CD4-positive, alpha-beta T cell (primary cell): ENCODE measurements around the gene TNNT2. TPM values are rescaled to one million over a fixed set of nuclear protein-coding genes. Genes with fewer than 3 reads are reported as not detected.
A peak's percentile ranks its signal among the peaks of the same experiment; 100 is the strongest.

Source experiments
- ATAC-seq: fragments of 200-7000 bp; cut with Tn5 transposase; one replicate; pipeline ENCODE4 v1.10.0; 2022; ENCODE audit warnings: mild to moderate bottlenecking; ENCODE audit not compliant: poor library complexity
- CTCF ChIA-PET: fragments of 350-600 bp; sonication (Branson Sonifier 250); formaldehyde crosslinking; loops from one replicate; lab custom pipeline; 2021; ENCODE audit warnings: antibody characterized with exemption, inconsistent platforms; lab: Charles Lee
- POLR2A ChIA-PET: fragments of 350-600 bp; sonication (Branson Sonifier 250); formaldehyde crosslinking; loops from one replicate; lab custom pipeline; 2021; ENCODE audit warnings: antibody characterized with exemption, inconsistent platforms; lab: Charles Lee
- DNase-seq, 14 experiments: peaks; one replicate each; pipeline ENCODE4 v3.0.0-alpha.2; 2013 to 2020; ENCODE audit warnings: mixed read lengths in 2 of 14
- H3K27ac ChIP-seq, 2 donors: one replicate each; pipeline versions ENCODE4 v1.5.1 to v1.7.0; 2013; ENCODE audit warnings: low read length in 2 of 2, low read depth in 1 of 2, mild to moderate bottlenecking in 1 of 2
- H3K27me3 ChIP-seq, 2 experiments: 1 replicate in 1 of 2; 2 replicates in 1 of 2; pipeline versions ENCODE4 v1.6.1 to v1.7.0; 2013; ENCODE audit warnings: low read length in 2 of 2, control low read depth in 1 of 2, mild to moderate bottlenecking in 1 of 2, moderate library complexity in 1 of 2; ENCODE audit not compliant: insufficient read depth in 2 of 2, control insufficient read depth in 1 of 2
- H3K36me3 ChIP-seq: one replicate; pipeline ENCODE4 v1.6.1; 2013; ENCODE audit warnings: low read length, control low read depth; ENCODE audit not compliant: insufficient read depth
- H3K4me1 ChIP-seq: one replicate; pipeline ENCODE4 v1.6.1; 2013; ENCODE audit warnings: low read length, control low read depth; ENCODE audit not compliant: insufficient read depth
- H3K4me3 ChIP-seq: one replicate; pipeline ENCODE4 v1.5.1; 2013; ENCODE audit warnings: mild to moderate bottlenecking, low read length, moderate library complexity
- H3K9me3 ChIP-seq, 2 experiments: 1 replicate in 1 of 2; 2 replicates in 1 of 2; pipeline versions ENCODE4 v1.6.1 to v1.7.0; 2013; ENCODE audit warnings: low read length in 2 of 2, mild to moderate bottlenecking in 2 of 2, control low read depth in 1 of 2, moderate library complexity in 1 of 2; ENCODE audit not compliant: control insufficient read depth in 1 of 2, insufficient read depth in 1 of 2
- H3K27ac Mint-ChIP-seq: one replicate; pipeline ENCODE4 v1.8.0; 2020; ENCODE audit warnings: mixed read lengths
- H3K27me3 Mint-ChIP-seq: one replicate; pipeline ENCODE4 v1.8.0; 2021; ENCODE audit warnings: mixed read lengths
- H3K36me3 Mint-ChIP-seq: one replicate; pipeline ENCODE4 v1.8.0; 2021; ENCODE audit warnings: low read depth, mixed read lengths
- H3K4me1 Mint-ChIP-seq: one replicate; pipeline ENCODE4 v1.8.0; 2021; ENCODE audit warnings: low read depth, mixed read lengths
- H3K4me3 Mint-ChIP-seq: one replicate; pipeline ENCODE4 v1.8.0; 2020; ENCODE audit warnings: mild to moderate bottlenecking, mixed read lengths
- H3K9me3 Mint-ChIP-seq: one replicate; pipeline ENCODE4 v1.8.0; 2020; ENCODE audit warnings: mixed read lengths
- CTCF ChIP-seq: fragments of 200-600 bp; IDR thresholded peaks from one replicate; pipeline ENCODE4 v1.8.0; 2022; ENCODE audit warnings: antibody characterized with exemption, mild to moderate bottlenecking
- intact Hi-C, 2 experiments: fragments of 100-400 bp; cut with DNase I in 1 of 2; cut with micrococcal nuclease in 1 of 2; formaldehyde crosslinking; loops; one replicate each; pipeline versions ENCODE4 v1.15.1 to v1.9.0; 2023 to 2025; cut with DNase I, micrococcal nuclease
- total RNA-seq, 174 experiments: library from RNA in 2 of 174; stranded (reverse) in 2 of 174; gene quantifications; one replicate each; pipeline ENCODE4 v1.2.3 and lab custom pipeline; 2021 to 2026

Gene TNNT2
- total RNA-seq, 2 experiments from 2014 or later: not detected

- no peaks in the 10 kb centered on the region for H3K9me3 Mint-ChIP-seq
- Histone ChIP-seq H3K9me3 (no peaks in the 10 kb centered on the region), H3K27ac (no peak overlapping the region), H3K4me1 (no peaks in the 10 kb centered on the region), H3K4me3 (no peak overlapping the region), H3K27me3 (peaks cover 0 to 4% of the 10 kb centered on the region in 2 experiments), H3K36me3 (no peaks in the 10 kb centered on the region)
- no peak overlapping the region for H3K4me3 Mint-ChIP-seq
- H3K4me1 Mint-ChIP-seq: no peaks in the 10 kb centered on the region
- TF ChIP-seq CTCF: peak; percentile 81
- H3K27ac Mint-ChIP-seq: no peak overlapping the region
- H3K27me3 Mint-ChIP-seq: peaks cover 4% of the 10 kb centered on the region
- no peaks in the 10 kb centered on the region for H3K36me3 Mint-ChIP-seq
- ATAC-seq (peak; percentile 48), DNase-seq (peak; percentile 42 to 76 (median 57))
- ChIA-PET POLR2A (no interaction called here), CTCF (no interaction called here)
- intact Hi-C loops: loop anchor here in 1 of 2 experiments (1.0 kb wide), 1 partner anchor 154 kb away; no protein-coding TSS in a partner anchor
Measured at GRCh38 chr1:201408176-201408833, 30.8 kb upstream of the TNNT2 start.

DNA sequence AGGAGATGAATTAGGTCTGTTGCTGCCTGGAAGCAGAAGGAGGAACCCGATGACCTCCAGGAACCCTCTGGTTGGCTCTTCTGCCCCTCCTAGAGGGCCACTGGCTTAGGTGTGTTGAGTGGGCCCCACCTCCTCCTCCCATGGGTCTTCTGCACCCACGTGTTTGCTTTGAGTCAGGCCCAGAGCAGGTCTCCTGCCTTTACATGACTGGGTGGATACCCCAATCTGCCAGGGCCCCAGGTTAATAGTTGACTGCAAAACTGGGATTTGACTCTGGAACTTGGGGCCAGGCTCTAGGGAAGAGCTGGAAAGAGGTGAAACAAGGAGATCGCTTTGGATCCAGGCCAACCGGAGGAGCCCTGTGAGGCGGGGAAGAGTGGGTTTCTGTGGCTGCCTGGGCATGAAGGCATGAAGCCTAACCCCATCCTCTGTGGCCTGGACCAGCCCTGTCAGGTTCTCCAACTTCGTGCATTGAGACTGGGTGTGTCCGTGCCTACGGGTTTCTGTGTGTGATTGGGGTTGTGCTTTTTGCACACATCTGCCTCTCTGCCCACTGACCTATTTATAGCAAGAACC is 29.4 kb upstream of the TNNT2 start:
- POLR2A ChIA-PET: no interaction called here
- Histone ChIP-seq H3K27me3 (peaks cover 0 to 3% of the 10 kb centered on the region in 2 experiments), H3K4me1 (no peaks in the 10 kb centered on the region), H3K4me3 (no peak overlapping the region), H3K27ac (no peak overlapping the region), H3K9me3 (no peaks in the 10 kb centered on the region), H3K36me3 (no peaks in the 10 kb centered on the region)
- TF ChIP-seq CTCF: no peak
- Mint-ChIP-seq H3K9me3 (no peaks in the 10 kb centered on the region), H3K4me3 (no peak overlapping the region), H3K27ac (no peak overlapping the region), H3K36me3 (no peaks in the 10 kb centered on the region), H3K27me3 (peaks cover 4% of the 10 kb centered on the region), H3K4me1 (no peaks in the 10 kb centered on the region)
- CTCF ChIA-PET: no interaction called here
- DNase-seq (no peak), ATAC-seq (no peak)
- intact Hi-C loops: no loop called here

DNA sequence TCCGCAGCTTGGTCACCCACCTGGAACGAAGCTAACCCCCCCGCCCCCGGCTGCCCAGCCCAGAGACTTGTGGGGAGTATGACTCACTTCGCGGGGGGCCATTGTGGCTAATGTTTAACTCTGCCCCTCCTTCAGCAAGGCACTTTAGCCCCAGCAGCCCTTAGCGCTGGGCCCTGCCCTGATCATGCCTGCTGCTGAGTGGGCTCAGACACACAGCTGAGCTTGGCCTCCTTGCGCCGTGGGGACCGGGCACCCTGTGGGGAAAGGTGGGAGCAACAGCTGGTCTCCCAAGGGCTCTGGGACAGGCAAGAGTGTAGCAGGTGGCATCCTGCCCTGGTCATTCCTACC is 28.0 kb upstream of the TNNT2 start:
- H3K9me3 ChIP-seq: no peaks in the 10 kb centered on the region
- ATAC-seq (no peak), DNase-seq (no peak)
- TF ChIP-seq CTCF: no peak
- H3K36me3 ChIP-seq: no peaks in the 10 kb centered on the region
- ChIA-PET CTCF (no interaction called here), POLR2A (no interaction called here)
- no peak overlapping the region for H3K27ac ChIP-seq
- H3K27me3 Mint-ChIP-seq: peaks cover 4% of the 10 kb centered on the region
- H3K9me3 Mint-ChIP-seq: no peaks in the 10 kb centered on the region
- H3K27ac Mint-ChIP-seq: no peak overlapping the region
- no peak overlapping the region for H3K4me3 ChIP-seq
- peaks cover 6 to 8% of the 10 kb centered on the region in 2 experiments for H3K27me3 ChIP-seq
- intact Hi-C loops: no loop called here
- H3K4me3 Mint-ChIP-seq: no peak overlapping the region
- H3K36me3 Mint-ChIP-seq: no peaks in the 10 kb centered on the region
- H3K4me1 Mint-ChIP-seq: peaks cover 3% of the 10 kb centered on the region
- no peaks in the 10 kb centered on the region for H3K4me1 ChIP-seq
